NCI-H460 (cell line): Measurements from ENCODE around the gene TRIM8. TPM values are rescaled to one million over a fixed set of nuclear protein-coding genes. Genes with fewer than 3 reads are reported as not detected.

Source experiments
- DNase-seq: peaks from one replicate; pipeline ENCODE4 v3.0.0-alpha.2; 2016; ENCODE audit warnings: low read depth; ENCODE audit errors: extremely low read depth
- total RNA-seq: library from RNA; depleted of rRNA; stranded (reverse); fragments of >200 nt; shearing (Covaris generic); gene quantifications from 2 replicates; pipeline ENCODE4 v1.2.3, GENCODE V29; 2014

Gene TRIM8
- total RNA-seq, 1 experiment from 2014 or later = 36.9 TPM

GRCh38 chr10:102648269-102648888 lies 4.1 kb downstream of the TRIM8 start:
- no peak for DNase-seq

- DNase-seq = no peak
Observed at GRCh38 chr10:102648889-102649796, 4.9 kb downstream of the TRIM8 start.

GRCh38 chr10:102649797-102650654 lies 5.7 kb downstream of the TRIM8 start:
- DNase-seq = no peak

- no peak for DNase-seq
Observed at GRCh38 chr10:102650655-102651454, 6.6 kb downstream of the TRIM8 start.

- DNase-seq = no peak
Observed at GRCh38 chr10:102651455-102652169, 7.3 kb downstream of the TRIM8 start.

DNA sequence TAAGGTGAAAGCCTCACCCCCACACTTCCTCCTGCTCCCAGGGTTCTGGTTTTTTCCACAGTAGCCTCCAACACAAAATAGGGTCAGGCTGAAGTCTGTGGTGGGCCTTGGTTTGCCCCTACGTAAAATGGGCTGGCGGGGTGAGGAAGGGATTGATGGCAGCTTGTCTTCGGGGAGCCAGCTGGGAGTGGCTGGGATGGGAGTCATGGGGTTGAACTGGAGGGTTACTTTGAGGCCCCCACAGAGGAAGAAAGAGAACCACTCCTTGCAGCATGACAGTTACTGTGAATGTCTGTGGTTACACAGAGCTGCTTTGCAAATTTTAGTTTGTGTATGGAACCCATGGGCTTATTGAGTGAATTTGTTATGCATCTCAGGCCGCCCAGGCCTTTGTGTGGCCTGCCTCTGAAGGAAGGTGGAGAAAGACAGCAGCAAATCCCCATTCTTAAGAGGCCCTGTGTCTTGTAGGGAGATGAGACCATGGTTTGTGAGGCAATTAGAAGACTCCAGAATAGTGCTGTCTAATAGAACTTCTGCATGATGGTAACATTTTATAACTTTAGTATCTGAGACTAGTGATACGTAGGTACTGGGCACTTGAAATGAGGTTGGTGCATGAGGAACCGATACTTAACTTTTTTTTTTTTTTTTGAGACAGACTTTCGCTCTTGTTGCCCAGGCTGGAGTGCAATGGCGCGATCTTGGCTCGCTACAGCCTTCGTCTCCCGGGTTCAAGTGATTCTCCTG lies 8.1 kb downstream of the TRIM8 start:
- no peak for DNase-seq

DNA sequence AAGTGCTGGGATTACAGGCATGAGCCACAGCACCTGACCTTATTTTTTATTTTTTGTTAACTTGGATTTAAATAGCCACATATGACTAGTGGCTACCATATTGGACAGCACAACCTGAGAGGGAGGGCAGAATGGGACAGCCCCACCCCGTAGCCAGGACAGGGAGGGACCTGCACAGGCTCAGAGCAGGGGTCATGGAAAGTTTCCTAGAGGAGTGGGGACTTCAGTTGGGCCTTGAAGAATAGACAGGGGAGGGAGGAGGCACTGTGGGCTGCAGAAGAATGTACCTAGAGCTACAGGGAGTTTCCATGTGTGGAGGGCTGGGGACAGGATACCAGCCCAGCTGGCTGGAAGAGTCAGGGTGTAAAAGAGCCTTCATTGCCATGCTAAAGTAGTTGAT lies 8.8 kb downstream of the TRIM8 start:
- DNase-seq = no peak

DNA sequence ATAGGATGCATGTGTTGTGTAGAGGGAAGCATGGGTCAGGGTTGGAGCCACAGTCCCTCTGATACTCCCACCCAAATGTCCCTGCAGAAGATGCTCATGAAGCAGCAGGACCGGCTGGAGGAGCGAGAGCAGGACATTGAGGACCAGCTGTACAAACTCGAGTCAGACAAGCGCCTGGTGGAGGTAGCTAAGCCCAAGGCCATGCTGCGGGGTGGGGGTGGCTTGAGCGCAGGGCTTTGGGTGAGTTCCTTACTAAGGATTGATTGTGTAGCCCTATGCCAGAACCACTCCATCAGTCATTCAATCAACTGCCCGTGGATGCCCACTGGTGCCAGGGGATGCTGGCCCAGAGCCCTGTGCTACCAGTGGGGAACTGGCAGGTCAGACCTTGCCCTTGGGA lies 10.3 kb downstream of the TRIM8 start:
- no peak for DNase-seq

GRCh38 chr10:102654969-102655368 lies 10.7 kb downstream of the TRIM8 start:
- DNase-seq = no peak

GRCh38 chr10:102656026-102656425 lies 11.7 kb downstream of the TRIM8 start:
- no peak for DNase-seq

DNA sequence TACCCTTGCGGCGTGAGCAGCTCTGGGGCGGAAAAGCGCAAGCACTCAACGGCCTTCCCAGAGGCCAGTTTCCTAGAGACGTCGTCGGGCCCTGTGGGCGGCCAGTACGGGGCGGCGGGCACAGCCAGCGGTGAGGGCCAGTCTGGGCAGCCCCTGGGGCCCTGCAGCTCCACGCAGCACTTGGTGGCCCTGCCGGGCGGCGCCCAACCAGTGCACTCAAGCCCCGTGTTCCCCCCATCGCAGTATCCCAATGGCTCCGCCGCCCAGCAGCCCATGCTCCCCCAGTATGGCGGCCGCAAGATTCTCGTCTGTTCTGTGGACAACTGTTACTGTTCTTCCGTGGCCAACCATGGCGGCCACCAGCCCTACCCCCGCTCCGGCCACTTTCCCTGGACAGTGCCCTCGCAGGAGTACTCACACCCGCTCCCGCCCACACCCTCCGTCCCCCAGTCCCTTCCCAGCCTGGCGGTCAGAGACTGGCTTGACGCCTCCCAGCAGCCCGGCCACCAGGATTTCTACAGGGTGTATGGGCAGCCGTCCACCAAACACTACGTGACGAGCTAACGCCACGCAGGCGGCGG lies 12.6 kb downstream of the TRIM8 start:
- DNase-seq = no peak

DNA sequence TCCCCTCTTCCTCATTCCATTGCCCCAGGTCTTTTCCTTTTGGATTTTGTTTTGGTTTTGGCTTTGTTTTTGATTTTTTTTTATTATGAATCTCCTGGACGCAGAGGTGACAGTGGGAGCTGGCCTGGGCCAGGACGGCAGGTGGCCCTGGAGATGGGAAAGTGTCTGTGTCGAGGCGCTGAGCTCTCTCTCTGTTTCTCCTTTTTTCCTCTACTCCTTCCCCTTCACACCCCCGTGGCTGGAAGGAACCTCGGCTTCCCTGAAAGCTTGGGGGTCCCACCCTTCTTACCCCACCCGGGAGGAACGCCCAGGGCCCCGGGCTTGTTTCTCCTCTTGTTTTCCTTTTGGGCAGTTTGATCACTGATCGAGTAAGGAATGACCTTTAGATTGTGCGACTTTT lies 13.2 kb downstream of the TRIM8 start:
- no peak for DNase-seq

DNA sequence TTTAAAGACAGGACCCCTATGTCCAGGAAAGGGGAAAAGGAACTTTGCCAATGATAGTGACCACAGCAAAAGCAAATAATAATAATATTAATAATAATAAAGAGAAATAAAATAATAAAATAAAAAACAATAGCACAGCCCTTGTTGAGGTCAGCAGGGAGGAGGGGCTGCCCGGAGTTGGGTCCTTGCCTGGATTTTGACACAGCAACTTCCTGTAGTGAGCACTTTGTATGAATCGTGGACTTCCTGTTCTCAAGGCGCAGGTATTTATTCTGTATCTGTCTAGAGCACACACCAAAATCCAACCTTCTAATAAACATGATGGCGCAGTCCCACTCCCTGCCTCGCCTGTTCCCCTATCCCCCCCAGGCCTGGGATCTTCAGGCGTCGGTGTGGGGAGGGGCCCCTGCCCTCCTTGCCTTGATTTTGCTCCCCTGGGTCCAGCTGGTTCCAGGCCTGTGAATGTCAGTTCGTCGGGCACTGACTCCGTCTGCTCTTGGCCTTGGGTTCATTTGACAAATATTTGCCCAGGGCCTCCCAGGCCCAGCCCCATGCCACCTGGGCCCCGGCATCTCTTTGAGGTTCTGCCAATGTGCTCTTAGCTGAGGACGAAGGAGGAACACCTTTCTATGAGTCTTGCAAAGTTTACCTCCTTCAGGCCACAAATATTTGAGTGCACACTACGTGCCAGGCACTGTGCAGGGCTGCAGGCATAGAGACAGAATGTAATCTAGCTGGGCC lies 13.9 kb downstream of the TRIM8 start:
- no peak for DNase-seq

- no peak for DNase-seq
Observed at GRCh38 chr10:102658802-102659201, 14.5 kb downstream of the TRIM8 start.

DNA sequence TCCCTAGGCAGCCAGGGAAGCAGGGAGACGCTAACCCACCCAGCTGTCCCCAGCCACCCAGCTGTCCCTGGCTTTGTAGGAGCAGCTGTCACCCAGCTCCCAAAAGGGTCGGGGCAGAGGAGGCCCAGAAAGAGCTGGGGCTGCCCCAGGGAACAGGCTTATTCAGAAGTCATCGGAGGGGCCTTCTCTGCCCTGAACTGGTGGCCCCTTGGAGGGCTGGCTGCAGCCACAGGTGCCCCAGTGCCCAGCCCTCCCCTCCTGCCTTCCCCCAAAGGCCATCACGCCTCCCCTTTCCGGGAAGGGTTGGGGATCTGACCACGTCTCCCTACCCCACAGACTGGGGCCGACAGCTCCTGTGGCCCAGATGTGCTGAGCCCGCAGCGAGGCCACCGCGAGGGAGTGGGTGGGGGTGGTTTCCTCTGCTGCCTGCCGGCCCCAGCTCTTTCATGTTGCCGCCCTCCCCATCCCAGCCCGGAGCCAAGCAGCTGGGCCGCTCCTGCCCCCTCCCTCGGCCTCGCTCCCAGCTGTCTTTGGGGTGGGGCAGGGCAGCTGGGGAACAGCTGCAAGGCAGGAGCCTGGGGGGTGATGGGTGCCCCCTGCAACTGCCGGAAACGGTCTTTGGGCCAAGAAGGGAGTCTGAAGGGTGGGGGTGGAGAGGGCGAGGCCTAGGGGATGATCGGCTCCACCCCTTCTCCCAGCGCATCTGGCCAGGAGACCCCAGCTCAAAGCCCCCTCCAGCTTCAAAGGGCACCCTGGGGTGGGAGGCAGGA lies 16.8 kb downstream of the TRIM8 start:
- no peak for DNase-seq

- no peak for DNase-seq
Observed at GRCh38 chr10:102661658-102662028, 17.4 kb downstream of the TRIM8 start.

- DNase-seq = no peak
Observed at GRCh38 chr10:102665904-102666509, 21.7 kb downstream of the TRIM8 start.
